ENCODE results near the gene TWF2.

TWF2 gene

GRCh38 chr3:52221563-52222318, 17.2 kb downstream of the TWF2 start:
- DNase-seq, result peak; percentile 51

DNA sequence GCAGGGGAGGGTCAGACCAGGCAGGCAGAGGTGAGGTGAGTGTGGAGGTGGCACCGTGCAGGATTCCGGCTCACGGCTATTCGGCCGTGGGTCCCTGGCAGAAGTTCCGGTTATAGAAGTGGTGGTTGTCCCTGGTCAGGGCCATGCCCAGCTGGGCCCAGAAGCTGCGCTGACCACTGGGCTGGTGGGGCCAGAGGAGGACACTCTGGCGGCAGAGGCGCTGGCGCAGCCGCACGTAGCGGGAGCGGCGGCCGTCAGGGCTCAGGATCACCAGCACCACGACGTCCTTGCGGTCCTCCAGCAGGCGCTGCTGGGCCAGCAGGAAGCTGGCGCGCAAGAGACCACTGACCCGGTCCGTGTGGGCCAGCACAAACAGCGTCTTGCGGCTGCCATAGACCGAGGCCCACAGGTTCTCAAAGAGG, 17.8 kb downstream of the TWF2 start:
- DNase-seq, result no peak

DNA sequence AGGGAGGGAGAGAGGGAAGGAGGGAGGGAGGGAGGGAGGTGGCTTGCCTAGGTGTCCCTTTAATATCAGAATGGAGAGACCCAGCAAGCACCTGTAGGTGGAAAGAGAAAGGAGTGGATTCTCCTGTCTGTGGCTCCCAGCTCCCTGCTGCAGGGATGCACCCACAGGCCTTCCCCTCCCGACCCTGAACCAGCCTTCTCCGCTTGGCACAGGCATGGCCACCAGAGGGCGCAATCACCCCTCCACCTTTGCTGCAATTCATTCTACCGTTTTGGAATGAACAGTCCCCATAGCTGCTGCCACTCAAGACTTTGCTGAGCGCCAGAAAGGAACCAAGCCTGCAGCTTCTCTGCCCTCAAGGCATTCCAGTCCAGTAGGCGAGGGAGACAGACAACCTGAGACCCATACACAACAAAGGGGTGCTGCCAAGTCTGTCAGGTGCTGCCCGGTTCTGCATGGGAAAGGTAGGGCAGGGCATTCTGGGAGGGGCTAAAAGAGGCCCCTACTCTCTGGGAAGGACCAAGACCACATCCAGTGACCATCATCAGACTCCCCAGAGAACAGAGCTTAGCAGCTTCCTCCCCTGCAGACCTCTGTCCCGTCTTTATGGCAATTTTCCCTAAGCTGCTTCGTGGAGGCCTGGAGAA, 18.5 kb downstream of the TWF2 start:
- peak; percentile 78 for DNase-seq

- DNase-seq, result no peak
Observed at GRCh38 chr3:52218937-52219650, 19.9 kb downstream of the TWF2 start.

- DNase-seq, result peak; percentile 22
Observed at GRCh38 chr3:52218454-52218853, 20.5 kb downstream of the TWF2 start.

GRCh38 chr3:52218026-52218425, 20.9 kb downstream of the TWF2 start:
- no peak for DNase-seq

DNA sequence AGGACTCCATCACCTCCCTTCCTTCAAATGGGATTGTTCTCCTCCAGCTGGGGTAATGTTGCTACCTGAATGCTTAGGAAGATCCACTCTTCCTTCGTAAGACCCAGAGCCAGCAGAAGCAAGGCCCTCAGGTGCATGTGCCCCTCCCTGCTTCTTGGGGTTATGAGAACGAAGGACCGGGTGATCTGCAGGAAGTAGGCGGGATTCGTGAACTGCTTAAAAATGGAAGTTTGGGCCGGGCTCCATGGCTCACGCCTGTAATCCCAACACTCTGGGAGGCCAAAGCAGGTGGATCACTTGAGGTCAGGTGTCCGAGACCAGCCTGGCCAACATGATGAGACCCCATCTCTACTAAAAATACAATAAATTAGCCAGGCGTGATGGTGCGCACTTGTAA, 21.6 kb downstream of the TWF2 start:
- no peak for DNase-seq

- DNase-seq, result peak; percentile 17
Observed at GRCh38 chr3:52216585-52217408, 22.2 kb downstream of the TWF2 start.

- DNase-seq, result no peak
Observed at GRCh38 chr3:52215351-52215750, 23.6 kb downstream of the TWF2 start.

DNA sequence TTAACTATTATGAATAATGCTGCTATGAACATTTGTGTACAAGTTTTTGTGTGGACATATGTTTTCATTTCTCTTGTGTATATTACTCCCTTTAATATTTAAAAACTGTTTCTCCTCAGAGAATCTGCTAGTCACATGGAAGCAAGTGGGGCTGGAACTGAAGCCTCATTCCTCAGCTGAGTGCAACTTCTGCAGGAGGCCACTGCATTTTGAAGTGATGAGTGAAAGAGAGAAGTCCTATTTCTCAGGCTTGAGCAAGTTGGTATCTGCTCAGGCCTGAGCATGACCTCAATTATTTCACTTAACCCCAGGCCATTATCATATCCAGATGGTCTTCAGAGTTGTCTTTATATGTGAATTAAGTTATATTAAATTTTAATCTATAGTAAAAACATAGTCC, 25.1 kb downstream of the TWF2 start:
- no peak for DNase-seq

GRCh38 chr3:52213005-52213404, 26.0 kb downstream of the TWF2 start:
- no peak for DNase-seq

DNA sequence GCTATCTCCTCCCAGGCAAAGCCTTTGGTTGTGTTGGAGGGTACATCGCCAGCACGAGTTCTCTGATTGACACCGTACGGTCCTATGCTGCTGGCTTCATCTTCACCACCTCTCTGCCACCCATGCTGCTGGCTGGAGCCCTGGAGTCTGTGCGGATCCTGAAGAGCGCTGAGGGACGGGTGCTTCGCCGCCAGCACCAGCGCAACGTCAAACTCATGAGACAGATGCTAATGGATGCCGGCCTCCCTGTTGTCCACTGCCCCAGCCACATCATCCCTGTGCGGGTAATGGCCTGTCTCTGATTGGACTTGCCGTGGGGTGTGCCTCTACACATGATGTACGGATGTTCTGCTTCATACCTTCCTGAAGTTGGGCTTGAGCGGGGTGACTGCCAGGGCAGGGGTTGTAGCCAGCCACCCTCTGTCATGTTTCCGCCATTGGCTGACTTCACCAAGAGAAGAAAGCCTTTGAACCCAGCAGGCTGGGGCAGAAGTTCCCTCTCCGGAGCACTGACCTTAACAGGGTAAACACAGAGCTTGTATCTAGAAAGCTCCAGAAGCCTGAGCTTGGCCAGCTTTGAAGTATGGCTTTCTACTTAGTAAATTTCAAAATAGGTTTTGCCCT, 27.6 kb downstream of the TWF2 start:
- DNase-seq, result no peak

DNA sequence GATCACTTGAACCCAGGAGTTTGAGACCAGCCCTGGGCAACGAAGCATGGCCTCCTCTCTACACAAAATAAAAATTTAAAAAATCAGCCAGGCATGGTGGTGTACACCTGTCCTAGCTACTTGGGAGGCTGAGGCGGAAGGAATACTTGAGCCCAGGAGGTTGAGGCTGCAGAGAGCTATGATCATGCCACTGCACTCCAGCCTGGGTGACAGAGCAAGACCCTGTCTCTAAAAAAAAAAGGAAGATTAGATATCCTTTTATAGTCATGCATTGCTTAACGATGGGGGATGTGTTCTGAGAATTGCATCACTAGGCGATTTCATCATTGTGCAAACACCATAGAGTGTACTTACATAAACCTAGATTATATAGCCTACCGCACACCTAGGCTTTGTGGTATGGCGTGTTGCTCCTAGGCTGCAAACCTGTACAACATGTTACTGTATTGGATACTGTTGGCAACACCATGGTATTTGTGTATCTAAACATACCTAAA, 28.4 kb downstream of the TWF2 start:
- no peak for DNase-seq

DNA sequence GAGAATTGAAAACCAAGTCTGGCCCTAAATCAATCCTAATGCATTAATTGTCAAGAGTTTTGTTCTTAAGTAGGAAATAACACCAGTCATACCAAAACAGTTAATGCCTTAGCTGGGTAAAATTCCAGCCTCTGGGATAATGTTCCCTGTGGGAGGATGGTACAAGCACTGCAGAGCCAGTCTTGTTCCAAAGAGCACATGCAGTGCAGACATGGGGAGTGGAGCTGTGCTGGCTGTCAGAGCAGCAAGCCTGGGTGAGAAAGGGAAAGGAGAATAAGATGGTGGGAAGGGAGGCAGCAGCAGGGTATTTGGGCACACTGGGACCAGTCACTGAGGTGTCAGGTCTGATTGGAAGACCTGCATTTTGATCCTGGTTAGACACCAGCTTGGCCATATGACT, 28.9 kb downstream of the TWF2 start:
- DNase-seq, result no peak

DNA sequence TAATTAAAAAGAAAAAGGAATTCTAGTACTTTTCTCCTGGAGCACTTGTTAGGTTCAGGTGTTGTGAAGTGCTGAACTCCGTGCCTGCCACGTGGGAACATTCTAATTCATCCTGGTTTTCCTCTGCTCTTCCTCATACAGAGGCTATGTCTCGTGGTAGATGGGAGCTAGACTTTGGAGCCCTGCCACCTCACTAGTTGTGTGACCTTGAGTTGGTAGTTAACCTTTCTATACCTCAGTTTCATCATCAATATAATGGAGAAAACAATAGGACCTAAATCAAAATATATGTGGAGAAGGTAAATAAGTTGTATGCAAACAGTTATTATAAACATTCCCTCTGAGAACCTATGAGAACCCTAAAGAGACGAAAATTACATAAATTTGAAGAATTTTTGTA, 30.4 kb downstream of the TWF2 start:
- DNase-seq, result no peak

- DNase-seq, result no peak
Observed at GRCh38 chr3:52205727-52206372, 33.1 kb downstream of the TWF2 start.

- no peak for DNase-seq
Observed at GRCh38 chr3:52204337-52205073, 34.5 kb downstream of the TWF2 start.

- DNase-seq, result no peak
Observed at GRCh38 chr3:52203701-52204100, 35.3 kb downstream of the TWF2 start.

DNA sequence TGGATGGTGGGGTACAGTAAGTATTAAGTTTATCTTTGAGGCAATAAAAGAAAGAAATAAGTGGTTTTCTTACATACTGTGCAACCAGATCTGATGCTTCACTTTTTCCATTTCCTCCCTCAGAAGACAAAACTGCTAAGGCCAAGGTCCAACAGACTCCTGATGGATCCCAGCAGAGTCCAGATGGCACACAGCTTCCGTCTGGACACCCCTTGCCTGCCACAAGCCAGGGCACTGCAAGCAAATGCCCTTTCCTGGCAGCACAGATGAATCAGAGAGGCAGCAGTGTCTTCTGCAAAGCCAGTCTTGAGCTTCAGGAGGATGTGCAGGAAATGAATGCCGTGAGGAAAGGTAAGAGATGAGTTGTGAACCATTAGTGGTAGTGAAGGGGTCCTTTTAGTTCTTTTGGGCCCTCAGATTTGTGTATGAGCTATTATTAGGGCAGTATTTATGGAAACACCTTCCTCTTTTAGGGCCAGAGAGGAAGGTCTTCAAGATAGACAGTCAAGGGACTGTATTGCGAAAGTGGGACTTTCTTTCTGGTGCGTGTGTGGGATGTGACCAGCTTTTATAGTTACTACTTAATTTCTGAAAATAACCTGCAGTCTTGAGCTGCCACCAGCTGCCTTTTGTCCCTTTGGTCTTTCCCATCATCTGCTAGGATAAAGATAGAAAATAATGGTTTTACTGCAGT, 36.4 kb downstream of the TWF2 start:
- DNase-seq, result no peak

DNA sequence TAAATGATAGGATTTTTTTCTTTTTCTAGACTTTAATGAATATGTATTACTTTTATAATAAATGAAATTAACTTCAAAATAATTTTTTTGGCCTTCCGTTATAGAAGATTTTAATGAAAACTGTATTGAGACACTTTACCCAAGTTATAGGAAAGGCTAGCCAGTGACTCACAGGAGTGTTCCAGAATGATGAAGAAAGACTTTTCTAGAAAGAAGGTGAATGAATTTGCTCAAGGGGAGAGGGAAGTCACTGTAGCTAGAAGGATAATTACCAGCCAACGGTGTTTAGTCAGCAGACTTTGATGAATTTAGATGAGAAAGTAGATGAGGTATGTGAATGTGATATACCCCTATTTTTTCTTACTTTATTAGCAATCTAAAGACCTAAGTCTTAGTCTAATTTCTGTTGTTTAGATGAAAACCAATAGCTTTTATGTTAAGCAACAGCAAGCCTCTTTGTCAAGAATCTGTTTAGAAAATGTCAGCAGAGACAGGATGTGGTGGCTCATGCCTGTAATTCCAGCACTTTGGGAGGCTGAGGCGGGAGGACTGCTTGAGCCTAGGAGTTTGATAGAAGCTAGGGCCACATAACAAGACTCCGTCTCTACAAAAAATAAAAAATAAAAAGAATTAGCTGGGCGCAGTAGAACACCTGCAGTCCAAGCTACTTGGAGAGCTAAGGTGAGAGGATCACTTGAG, 37.8 kb downstream of the TWF2 start:
- DNase-seq, result no peak
